GM18868 (cell line): ENCODE measurements around the gene ZNRF3.

Experiments
- ATAC-seq: cut with Tn5 transposase; IDR thresholded peaks from one replicate; pipeline ENCODE4 v1.9.1; 2021; ENCODE audit warnings: mild to moderate bottlenecking, moderate library complexity; ENCODE audit not compliant: unreplicated experiment

The ZNRF3 gene

DNA sequence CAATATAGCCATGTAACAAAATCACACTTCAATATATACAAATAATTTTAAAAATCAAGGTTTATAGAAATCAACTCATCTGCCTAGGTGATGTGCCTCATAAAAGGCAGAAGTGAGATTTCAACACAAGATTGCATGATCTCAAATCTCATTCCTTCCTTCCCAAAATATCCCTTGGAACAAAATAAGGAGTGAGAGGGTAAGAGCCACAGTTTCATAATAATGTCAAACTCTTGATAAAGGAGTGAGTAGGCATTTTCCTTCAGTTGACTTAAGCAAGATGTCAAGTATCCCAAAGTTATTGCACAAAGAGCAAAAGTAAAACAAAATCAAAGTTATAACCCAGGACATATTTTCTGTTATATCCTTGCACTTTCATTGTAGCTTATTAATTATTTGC lies 97.0 kb downstream of the ZNRF3 start:
- ATAC-seq = no peak

DNA sequence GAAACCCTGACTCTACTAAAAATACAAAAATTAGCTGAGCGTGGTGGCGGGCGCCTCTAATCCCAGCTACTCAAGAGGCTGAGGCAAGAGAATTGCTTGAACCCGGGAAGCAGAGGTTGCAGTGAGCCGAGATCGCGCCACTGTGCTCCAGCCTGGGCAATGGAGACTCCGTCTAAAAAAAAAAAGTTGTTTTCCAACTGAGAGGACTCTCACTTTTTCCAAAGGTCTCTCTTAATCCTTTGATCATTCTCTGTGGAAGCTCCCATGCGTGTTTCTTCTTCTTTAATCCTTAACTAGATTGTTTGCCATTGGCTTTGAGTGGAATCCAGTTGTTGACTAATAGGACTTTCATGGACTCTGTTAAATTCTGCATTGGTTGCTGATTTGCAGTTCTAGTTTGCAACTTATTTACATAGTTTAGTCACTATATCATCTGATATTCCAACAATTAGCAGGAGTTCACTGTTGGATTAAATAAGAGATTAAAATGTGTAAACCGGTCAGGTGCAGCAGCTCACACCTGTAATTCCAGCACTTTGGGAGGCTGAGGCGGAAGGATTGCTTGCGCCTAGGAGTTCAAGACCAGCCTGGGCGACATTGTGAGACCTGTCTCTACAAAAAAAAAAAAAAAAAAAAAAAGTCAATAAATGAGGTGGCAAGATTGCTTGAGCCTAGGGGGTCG lies 98.6 kb downstream of the ZNRF3 start:
- no peak for ATAC-seq

DNA sequence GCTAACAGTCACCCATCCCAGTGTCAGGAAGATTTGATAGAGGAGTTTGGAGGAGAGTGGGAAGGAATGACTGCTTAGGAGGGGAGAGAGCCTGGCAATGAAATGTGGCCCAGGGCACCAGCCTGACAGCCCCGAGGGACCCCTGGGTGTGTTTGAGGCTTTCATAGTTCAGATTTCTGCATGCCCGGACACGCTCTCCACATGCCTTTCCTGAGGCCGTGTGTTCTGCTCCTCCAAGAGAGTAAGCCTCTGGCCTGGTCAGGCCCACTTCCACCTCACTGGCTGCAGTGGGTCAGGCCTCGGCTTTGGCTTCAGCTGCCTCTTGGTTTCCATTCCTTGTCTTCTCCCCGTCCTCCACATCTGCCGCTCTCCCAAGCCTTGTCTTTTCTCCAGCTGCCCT lies 99.8 kb downstream of the ZNRF3 start:
- ATAC-seq = no peak

DNA sequence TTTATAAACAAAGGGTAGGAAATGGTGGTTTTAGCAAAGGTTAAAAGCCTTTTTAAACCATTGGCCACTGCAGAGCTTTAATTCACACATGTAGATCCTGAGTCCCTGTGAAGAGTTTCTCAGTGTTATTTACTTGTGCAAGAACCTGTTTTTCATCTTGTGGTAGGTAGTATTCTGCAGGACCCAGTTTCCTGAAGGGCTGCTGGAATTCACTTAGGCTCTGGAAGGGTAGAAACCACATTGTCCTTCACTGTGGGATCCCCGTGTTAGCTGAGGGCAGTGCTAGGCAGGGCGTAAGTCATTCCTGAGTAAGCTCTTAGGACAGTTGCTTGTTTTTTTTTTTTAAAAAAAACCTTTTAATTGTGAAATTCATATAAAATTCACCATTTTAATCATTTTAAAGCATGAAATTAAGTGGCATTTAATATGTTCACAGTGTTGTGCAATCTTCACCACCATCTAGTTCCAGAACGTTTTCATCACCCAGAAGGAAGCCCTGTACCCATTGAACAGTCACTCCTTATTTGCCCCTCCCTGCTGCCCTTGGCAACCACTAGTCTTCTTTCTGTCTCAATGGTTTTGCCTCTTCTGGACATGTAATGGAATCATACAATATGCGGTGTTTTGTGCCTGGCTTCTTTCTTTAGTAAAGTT lies 100.5 kb downstream of the ZNRF3 start:
- ATAC-seq = no peak

DNA sequence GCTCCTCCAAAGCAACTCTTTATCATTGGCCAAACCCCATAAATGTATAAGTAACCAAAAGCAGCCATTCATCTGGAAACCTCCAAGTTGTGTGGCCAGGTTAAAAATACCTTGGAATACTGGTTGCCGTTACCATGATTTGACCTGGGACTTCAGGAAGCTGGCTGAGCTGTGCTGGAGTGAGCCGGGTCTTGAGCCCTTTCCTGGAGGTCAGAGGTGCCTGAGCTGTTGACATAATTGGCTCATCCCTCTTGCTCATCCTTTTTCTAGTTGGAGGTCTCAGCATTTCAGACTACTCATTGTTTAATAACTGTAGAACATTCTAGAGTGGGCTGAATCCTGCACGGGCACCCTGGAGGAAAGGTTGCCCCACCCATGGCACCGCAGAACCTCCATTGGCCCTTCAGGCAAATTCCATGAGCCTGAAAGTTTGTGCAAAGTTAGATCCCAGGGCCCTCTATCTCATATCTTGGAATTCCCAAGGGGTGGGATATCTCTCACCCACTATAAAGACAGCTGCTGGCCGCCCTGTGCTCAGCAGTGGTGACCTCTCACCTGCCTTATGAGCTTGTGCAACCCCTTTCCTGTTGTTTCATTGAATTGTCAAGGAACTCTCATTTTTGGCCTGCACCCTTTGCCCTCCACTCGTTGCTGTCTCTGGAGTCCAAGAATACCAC lies 101.2 kb downstream of the ZNRF3 start:
- ATAC-seq = no peak

DNA sequence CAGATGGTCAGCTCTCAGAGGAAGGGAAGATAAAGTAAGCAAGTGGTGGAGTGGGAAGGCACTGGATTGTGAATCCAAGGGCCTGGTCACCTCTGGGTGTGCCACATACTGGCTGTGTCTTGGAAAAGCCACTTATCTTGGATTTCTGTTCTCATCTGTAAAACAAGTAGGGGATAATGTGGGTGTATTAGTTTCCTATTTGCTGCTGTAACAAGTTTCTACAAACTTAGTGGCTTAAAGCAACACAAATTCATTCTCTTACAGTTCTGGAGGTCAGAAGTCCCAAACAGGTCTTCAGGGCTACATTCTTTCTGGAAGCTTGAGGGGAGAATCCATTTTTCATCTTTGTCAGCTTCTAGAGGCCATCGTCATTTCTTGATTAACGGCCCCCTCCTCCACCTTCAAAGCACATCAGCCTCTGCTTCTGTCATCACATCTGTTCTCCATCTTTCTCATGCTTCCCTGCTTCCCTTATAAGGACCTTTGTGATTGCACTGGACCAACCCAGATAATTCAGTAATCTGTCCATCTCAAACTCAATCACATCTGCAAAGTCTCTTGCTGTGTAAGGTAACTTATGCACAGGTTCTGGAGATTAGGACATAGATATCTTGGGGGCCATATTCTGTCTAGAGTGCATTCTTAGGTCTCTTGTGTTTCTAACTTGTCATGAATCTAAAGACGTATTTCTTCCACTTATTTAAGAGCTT lies 102.4 kb downstream of the ZNRF3 start:
- no peak for ATAC-seq

DNA sequence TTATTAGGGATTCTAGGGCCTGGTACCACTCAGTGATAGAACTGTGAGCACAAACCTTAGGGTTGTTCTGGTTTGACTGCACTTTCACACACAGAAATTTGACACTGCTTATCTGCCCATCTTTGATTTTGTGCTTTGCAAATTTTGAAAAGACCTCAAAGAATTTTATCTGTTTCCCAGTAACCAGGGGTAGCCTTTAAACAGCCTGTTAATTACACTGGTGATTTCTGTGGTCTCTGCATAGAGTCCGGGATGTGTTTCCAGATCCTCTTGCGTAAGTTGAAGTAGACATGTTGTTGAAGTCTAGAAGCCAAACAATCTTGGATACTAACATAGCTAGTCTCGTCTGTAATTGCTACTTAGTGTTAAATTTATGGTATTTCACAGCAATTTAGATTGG lies 103.0 kb downstream of the ZNRF3 start:
- ATAC-seq = no peak

DNA sequence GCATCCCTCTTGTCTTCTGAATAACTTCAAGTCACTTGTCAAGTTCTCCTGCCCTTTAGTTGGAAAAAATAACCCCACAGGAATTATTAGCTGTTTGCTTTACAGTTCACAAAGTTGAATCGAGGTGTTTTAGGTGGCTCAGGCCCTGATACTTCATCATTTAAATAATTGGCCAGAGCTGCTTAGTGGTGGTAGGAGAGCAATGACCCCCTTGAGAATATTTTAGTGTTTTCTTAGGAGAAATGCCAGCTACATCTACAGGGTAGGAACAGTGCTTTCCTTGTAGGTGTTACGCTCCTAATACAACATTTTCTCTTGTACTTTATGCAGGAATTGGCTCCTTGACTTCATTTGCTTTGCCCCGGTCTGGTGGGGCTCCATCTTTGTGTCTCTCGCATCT lies 105.1 kb downstream of the ZNRF3 start:
- ATAC-seq = no peak

DNA sequence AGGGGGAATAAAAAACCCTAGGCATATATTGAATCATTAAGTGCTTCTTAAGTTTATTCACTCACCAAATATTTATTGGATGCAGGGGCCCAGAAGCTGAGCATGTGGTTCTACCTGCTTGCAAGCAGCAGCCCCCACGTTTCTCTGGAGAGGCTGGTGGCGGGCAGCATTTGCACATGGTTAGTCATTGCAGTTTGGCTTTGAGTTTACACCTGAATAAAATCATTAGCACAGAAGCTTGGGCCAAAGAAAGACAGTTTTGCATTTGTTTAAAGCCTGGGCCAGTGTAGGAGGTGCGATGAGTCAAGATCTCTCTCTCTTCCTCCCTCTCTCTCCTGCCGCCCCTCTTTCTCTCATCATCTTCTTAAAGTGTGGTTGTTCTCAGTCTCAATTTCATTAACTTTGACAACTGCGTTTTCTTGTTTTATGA lies 105.7 kb downstream of the ZNRF3 start:
- ATAC-seq = no peak

DNA sequence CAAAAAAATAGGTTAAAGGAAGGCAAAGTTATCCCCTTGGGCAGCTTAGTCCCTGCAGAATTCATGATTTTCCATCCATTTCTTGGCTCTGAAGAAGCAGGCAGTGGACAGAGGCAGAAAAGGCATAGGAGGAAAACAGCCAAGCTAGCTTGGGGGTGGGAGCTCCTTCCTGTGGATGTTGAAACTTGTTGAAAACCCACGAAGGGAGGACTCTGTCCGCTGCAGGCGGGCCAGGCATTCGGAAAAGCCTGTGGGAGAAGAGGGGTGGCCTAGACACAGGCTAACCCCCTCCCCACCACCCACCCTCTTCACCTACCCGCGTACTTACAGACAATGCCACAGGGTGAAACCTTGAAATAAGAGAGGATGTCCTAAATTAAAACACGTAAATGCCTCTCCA lies 106.1 kb downstream of the ZNRF3 start:
- no peak for ATAC-seq

DNA sequence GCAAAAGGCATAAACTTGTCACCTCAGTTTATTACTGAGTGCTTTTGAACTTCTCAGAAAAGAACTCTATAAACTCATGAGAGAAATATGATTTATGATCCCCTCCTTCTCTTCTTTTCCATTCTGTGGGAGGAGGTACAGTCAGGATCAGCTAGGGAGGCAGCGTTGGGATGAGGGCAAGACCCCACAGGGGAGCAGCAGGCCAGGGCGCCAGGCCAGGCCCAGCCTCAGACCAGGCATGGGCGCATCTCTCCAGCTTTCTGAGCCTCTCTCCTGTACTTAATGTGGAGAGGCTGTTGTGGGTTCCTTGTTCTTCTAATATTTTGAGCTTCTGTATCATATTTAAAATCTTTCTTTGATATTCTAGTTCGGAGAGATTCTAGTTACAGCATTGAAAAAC lies 106.5 kb downstream of the ZNRF3 start:
- ATAC-seq = no peak

DNA sequence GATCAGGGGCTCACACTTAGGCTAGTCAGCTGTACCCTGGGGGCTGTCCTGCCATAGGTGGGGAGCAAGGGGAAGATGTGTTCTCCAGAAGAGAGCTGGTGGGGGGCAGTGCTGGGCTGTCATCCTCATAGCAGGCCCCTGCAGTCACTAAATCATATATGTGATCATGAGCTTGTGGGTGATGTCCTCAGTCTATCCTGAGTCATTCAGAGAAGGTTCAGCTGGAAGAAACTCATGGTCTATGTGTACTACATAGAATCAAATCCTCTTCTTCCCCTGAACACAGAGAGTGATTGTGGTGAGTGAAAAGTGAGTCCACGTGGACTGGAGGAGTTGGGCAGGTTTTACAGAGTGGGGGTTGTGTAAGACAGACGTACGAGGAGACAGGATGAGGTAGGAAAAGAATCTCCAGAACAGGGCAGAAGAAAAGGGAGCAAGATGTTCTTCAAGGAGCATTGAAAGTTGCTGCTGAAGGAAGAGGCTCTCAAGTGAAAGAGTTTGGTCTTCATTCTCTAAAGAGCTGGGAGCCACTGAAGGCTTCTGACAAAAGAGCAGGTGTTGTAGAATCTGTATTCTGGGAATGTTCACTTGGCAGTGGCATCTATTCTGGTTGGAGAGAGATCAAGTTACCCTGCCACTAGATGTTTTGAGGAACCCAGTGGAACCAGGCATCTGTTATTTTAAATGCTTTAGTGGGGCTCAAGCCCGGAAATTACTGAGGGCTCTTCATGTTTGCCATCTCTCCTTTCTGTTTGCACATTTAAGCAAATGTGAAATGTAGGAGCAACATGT lies 109.4 kb downstream of the ZNRF3 start:
- no peak for ATAC-seq

DNA sequence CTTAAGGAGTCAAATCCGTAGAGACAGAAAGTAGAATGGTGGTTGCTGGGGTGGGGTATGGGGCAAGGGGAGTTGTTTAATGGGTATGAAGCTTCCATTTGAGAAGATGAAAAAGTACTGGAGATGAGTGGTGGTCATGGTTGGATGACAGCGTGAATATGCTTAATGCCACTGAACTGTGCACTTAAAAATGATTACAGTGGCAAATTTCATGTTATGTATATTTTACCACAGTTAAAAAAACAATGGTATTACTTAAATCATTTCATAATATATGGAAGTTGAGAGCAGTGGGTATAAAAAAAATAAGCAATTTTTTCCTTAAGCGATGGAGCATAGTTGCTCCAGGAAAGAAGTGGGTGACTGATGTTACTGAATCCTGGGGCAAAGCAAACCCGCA lies 111.2 kb downstream of the ZNRF3 start:
- ATAC-seq = no peak

DNA sequence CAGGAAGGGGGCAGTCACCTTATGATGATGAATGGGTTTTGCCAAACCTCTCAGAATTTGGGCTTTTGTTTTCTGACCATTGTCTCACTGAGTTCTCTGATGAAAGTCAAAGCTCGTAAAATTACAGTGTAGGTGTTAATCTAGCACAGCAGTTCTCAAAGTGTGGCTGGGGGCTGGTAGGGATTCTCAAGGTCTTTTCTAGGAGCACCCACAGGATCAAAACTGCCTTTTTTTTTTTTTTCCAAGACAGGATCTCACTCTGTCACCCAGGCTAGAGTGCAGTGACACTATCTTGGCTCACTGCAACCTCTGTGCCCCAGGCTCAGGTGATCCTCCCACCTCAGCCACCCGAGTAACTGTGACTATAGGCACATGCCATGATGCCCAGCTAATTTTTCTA lies 112.2 kb downstream of the ZNRF3 start:
- ATAC-seq = no peak

DNA sequence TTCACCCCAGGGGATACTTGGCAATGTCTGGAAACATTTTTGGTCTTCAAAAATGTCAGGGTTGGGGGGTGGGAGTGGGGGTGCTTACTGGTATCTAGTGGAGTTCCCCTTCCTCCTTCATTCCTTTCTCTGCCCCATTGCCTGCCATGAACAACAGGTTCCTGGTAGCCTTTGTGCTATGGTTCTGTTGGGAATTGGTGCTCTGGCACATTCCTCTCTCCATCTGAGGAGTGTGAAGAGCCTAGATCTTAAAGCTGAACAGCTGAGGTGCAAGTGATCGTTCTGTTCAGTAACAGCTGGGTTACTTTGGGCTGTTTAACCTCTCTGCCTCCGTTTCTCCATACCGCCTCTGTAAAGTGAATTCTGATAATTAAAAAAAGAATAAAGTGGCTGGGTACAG lies 114.0 kb downstream of the ZNRF3 start:
- no peak for ATAC-seq

DNA sequence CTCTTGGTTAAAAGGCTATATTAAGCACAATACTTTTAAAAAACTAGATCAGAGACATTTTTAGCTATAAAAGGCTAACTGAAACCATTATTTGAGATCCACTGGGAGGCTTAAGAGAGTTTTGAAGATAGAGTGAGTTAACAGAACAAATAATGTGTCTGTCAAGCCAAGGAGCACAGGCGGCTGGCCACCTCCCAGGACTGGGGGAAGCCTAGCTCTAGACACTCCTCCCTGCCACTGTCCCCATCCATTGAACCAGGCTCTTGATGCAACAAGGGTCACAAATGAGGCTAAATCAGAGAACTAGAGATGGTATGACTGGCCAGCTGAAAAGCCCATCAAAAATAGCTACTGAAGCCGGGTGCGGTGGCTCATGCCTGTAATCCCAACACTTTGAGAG lies 115.3 kb downstream of the ZNRF3 start:
- ATAC-seq = no peak

DNA sequence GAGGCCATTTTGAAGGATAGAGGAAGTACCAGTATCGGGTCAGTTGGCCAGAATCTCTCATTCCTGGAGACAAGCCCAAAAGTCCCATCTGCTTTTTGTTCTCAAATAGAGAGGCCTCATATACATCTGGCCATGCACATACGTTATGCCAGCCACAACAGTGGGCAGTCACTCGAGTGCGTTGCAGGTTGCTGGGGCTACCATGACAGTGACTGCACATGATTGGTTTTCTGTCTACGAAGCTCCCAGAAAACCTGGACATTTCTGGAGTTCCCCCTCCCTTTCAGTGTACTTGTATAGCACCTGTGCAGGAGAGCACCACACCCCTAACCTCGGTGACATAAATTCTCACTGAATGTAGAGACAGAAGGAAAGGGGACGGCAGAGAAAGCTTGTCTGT lies 116.1 kb downstream of the ZNRF3 start:
- ATAC-seq = no peak

DNA sequence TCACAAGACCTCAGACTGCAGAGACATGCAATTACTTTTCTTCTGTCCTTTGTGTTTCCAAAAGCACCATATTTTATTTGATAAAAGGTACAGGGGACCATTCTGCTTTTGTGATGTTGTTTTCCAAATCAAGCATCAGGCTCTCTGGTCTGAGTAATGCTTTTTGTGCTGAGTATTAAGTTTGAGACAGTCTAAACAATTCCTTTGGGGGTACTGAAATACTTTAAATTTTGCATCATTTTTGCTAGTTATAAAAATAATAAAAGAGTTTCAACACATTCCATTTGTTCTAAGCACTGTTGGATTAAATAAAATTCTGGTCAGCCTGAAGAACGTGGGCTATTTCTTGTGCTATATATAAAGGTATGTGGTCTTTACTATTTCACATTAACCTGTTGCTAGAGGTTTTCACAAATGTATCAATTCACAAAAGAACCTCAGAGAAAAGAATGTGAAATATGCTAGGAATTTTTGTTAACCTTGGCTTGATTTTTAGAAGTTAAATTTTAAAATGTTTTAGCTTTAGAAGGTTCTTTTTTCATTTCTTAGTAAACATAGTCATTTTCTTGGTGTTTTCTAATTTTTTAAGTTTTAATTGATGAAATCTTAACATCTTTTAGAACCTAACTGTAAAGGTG lies 116.7 kb downstream of the ZNRF3 start:
- ATAC-seq = no peak

DNA sequence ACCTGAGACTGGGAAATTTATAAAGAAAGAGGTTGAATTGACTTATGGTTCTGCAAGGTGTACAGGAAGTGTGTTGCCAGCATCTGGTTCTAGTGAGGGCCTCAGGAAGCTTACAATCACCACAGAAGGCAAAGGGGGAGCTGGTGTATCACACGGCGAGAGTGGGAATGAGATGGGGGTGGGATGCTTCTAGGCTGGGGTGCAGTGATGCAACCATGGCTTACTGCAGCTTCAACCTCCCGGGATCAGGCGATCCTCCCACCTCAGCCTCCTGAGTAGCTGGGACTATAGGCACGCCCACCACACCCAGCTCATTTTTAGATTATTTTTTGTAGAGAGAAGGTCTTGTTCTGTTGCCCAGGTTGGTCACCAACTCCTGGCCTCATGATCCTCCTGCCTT lies 117.3 kb downstream of the ZNRF3 start:
- no peak for ATAC-seq

DNA sequence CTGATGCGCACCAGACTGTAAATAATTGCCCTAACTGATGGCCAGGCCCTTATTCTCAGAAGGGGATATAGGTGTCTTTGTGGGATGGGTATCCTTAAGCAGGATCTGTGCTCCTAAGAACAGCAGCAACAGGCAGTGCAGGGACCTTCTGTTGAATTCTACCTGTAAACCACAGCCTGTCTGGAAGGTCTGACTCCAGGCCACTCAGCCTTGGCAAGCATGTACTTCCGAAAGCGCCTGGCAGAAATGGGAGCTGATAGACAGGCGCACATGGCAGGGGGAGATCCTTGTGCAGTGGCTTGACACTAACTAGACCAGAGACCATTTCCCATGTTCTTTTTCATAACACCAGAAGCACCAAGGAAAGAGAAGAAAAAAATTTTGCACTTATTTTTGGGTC lies 119.2 kb downstream of the ZNRF3 start:
- no peak for ATAC-seq
